GM18526 (cell line): ENCODE results near the gene SLC9A7.

Experiments used
- POLR2A ChIP-seq: IDR thresholded peaks from 3 replicates; pipeline ENCODE4 v1.6.1; 2011; ENCODE audit not compliant: insufficient read length; ENCODE audit errors: extremely low read depth

Gene SLC9A7

DNA sequence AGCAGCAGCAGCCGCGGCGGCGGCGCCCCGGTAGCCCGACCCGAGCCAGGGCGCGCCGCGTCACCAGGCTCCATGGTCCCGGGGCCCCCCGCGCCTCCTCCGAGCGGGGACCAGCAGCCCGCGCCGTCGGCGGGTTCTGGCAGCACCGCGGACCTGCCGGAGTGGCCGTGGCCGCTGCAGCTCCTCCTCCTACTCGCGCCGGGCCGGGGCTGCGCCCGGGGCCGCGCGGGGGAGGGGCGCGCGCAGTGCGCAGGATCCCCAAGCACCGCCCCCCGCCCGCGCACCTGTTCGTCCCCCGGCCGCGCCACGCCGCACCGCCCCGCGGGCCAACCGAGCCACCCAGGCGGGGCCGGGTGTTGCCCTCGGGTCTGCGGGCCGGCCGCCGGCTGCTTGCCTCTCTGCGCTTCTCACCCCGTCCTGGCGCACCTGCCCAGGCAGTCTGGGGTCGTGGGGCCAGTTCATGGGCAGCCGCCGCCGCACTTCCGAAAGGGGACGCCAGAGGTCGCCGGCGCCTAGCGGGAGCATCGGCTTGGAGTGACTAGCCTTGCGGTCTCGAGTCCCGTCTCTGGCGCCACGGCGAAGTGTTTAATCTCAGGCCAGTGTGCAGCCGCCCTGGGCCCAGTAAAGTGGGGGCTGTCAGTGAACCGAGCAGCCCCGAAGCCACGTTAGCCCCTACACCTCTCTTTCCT lies at the start of gene SLC9A7:
Gene SLC9A7 (minus strand): TSS at position 163 of the 689 bp plus-strand sequence. CDS start 89 bp downstream, at position 74.
- peak; percentile 65 for TF ChIP-seq POLR2A

DNA sequence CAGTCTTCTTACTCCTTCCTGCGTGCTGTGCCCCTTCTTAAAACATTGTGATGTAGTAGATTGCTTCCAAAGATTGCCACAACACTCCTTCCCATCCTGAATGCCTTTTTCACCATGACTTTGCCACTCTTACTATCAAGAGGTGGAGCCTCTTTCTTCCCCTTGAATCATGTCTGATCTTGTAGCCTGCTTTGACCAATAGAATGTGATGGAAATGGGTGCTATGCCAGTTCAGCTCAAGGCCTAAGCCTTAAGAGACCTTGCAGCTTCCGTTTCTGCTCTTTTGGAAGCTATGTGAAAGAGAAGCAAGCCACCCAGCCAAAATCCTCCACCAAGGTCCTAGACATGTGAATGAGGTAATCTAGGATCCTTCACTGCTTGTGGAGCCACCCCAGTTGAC lies 46.4 kb upstream of the SLC9A7 start:
- TF ChIP-seq POLR2A = no peak

GRCh38 chrX:46803140-46803539 lies 44.2 kb upstream of the SLC9A7 start:
- no peak for TF ChIP-seq POLR2A

- TF ChIP-seq POLR2A = no peak
These were observed 37.8 kb upstream of the SLC9A7 start for GRCh38 chrX:46796574-46797191.

- TF ChIP-seq POLR2A = no peak
These were observed 34.6 kb upstream of the SLC9A7 start for GRCh38 chrX:46793386-46794143.

DNA sequence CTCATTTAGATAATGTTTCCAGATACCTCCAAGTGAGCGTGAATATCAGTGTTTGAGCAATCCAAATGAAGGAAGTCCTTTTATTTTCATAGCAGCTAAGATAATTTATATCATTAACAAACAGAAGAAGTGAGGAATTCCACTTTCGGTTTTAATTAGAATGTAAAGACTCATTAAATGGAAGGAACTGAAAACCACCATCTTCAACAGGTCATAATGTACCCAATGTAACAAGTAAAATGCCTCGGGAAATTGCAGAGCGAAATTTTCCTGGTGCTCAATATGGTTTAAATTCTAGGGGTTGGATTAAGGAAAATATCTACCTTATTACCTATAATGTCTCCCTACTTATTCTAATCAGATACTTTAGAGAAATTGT lies 33.9 kb upstream of the SLC9A7 start:
- TF ChIP-seq POLR2A = no peak

GRCh38 chrX:46791927-46792809 lies 33.2 kb upstream of the SLC9A7 start:
- TF ChIP-seq POLR2A = no peak

- no peak for TF ChIP-seq POLR2A
These were observed 30.0 kb upstream of the SLC9A7 start for GRCh38 chrX:46788902-46789301.

GRCh38 chrX:46782034-46782433 lies 23.1 kb upstream of the SLC9A7 start:
- TF ChIP-seq POLR2A = no peak

DNA sequence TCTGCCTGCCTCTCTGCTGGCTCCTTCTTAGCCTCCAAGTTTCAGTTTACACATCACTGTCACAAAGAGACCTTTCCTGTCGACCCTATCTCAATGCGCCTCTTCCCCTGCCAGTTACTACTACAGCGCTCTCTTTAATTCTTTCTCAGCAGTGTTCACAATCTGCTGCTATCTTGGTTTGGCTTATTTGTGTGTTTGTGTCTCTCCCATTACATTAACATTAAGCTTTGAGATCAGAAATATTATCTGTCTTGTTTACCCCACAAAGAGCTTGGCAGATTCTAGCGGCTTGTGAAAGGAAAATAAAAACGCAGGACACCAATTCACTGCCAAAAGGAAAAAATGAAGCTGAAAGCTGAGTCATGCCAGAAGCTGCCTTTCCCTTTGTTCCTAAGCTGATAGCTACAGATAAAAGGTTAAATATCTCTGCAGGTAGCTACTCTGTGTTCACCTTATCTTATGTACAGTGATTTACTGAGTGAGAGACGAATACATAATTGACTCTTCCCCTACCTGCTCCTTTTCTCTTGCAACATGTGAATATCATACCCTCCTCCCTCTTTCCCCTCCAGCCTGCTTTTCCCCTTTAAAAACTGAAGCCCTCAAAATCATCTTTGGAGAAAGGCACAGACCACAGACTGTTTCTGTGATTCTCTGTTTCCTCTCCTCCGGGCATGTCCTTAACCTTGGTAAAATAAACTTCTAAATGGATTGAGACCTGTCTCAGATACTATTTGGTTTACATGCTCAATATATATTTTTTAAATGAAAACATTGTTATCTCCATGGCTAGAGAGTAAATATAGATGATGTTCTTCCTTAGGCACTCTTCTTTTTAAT lies 19.3 kb upstream of the SLC9A7 start:
- no peak for TF ChIP-seq POLR2A

- TF ChIP-seq POLR2A = no peak
These were observed 11.9 kb upstream of the SLC9A7 start for GRCh38 chrX:46770817-46771163.

GRCh38 chrX:46770000-46770816 lies 11.3 kb upstream of the SLC9A7 start:
- no peak for TF ChIP-seq POLR2A

- no peak for TF ChIP-seq POLR2A
These were observed 4.0 kb upstream of the SLC9A7 start for GRCh38 chrX:46762963-46763362.

DNA sequence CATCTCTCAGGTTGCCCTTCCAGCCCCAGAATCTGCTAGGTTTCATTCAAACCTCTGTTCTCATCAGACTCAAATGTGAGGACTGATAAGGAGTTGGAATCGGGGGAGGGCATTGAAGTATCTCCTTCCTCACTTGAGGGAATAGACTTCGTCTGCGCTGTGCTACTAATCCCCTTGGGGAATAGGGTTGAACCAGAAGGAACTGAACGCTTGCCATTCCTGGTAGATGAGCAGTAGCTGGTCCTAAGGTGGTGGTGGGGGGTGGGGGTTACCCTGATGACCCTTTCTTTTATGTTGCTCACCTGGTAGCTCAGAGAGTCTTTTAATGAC lies 692 bp upstream of the SLC9A7 start:
- TF ChIP-seq POLR2A = no peak
